ENCODE results near the gene GLRX5.
"Not testable (repeated sequence)": the region's sequence is repeated elsewhere in the genome, so short reads cannot be mapped to it uniquely, and the experiment has no call there.

GLRX5 gene

DNA sequence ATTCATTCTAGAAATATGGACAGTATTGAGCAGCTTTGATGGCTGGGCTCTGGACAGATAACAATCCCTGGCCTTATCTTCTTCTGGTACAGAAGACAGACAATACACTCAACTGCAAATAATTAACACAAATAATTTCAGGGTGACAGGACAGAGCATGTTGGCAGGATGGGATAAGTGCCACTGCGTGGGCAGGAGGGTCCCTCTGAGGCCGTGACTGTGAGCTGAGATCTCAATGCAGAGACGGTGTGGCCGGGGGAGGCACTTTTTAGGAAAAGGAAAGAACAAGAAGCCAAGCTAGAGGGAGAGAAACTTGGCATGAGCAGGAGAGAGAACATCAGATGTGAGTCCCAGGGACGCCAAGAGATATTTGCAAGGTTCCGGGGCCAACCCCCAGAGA lies 26.5 kb upstream of the GLRX5 start:
- Histone ChIP-seq H4K20me1 (ENCODE audit: low read depth, low read length) (no peaks in the 10 kb centered on the region), H3K9ac (ENCODE audit: low read length) (no peak overlapping the region), H3K27ac (ENCODE audit: low read depth, low read length) (no peak overlapping the region), H3K27me3 (ENCODE audit: low read length) (no peaks in the 10 kb centered on the region; the same call in 1 of the 2 replicates), H3K9me3 (ENCODE audit: insufficient read depth, low read length) (no peaks in the 10 kb centered on the region), H3K9me2 (replicated peaks; ENCODE audit: insufficient read depth, low read length) (no peaks in the 10 kb centered on the region), H3K4me2 (ENCODE audit: low read depth, low read length, poor library complexity, severe bottlenecking) (no peak overlapping the region), H3K4me3 (ENCODE audit: insufficient read depth, low read length, poor library complexity, severe bottlenecking) (no peak overlapping the region), H3F3A (ENCODE audit: insufficient read depth) (no peaks in the 10 kb centered on the region), H2AFZ (ENCODE audit: low read depth, low read length, severe bottlenecking) (no peak overlapping the region), H3K36me3 (ENCODE audit: low read length) (no peaks in the 10 kb centered on the region), H3K79me2 (ENCODE audit: insufficient read depth, low read length) (no peaks in the 10 kb centered on the region)
- TF ChIP-seq EZH2phosphoT487 (conservative IDR thresholded peaks at IDR 0.05; ENCODE audit: low read length), result no peak
- TF ChIP-seq CTCF (IDR thresholded peaks at IDR 0.05; ENCODE audit: insufficient read depth, low read length, poor library complexity, severe bottlenecking), result no peak

DNA sequence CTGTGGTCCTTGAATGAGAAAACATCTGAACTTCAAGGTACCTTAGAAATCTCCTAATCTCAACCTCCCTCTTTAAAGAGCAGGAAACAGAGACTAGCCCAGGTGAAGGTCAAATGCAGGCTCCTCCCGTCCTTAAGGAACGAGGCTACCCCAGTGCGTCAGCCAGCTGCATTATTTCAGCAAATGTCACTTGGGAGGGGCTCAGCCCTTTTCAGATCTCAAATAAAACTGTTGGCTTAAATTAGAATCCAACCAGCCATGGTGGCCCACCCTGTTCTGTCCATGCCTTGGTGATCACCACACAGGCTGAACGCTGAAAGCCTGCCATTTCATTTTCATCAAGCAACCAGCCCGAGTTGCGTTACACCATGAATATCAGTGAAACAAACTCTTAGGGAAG lies 25.4 kb upstream of the GLRX5 start:
- TF ChIP-seq EZH2phosphoT487 (conservative IDR thresholded peaks at IDR 0.05; ENCODE audit: low read length), result no peak
- no peak for TF ChIP-seq CTCF (IDR thresholded peaks at IDR 0.05; ENCODE audit: insufficient read depth, low read length, poor library complexity, severe bottlenecking)
- no peaks in the 10 kb centered on the region; the same call in 1 of the 2 replicates for H3K27me3 ChIP-seq (ENCODE audit: low read length)
- H4K20me1 ChIP-seq (ENCODE audit: low read depth, low read length), result no peaks in the 10 kb centered on the region
- H3K79me2 ChIP-seq (ENCODE audit: insufficient read depth, low read length), result no peaks in the 10 kb centered on the region
- no peaks in the 10 kb centered on the region for H3K36me3 ChIP-seq (ENCODE audit: low read length)
- no peak overlapping the region for H3K4me2 ChIP-seq (ENCODE audit: low read depth, low read length, poor library complexity, severe bottlenecking)
- H3K27ac ChIP-seq (ENCODE audit: low read depth, low read length), result no peak overlapping the region
- no peaks in the 10 kb centered on the region for H3F3A ChIP-seq (ENCODE audit: insufficient read depth)
- H3K9me2 ChIP-seq (replicated peaks; ENCODE audit: insufficient read depth, low read length), result no peaks in the 10 kb centered on the region
- H3K9me3 ChIP-seq (ENCODE audit: insufficient read depth, low read length), result no peaks in the 10 kb centered on the region
- H2AFZ ChIP-seq (ENCODE audit: low read depth, low read length, severe bottlenecking), result no peak overlapping the region
- no peak overlapping the region for H3K9ac ChIP-seq (ENCODE audit: low read length)
- no peak overlapping the region for H3K4me3 ChIP-seq (ENCODE audit: insufficient read depth, low read length, poor library complexity, severe bottlenecking)

- not testable (repeated sequence) for H3F3A ChIP-seq (ENCODE audit: insufficient read depth); H2AFZ ChIP-seq (ENCODE audit: low read depth, low read length, severe bottlenecking); H4K20me1 ChIP-seq (ENCODE audit: low read depth, low read length); H3K79me2 ChIP-seq (ENCODE audit: insufficient read depth, low read length); H3K9me3 ChIP-seq (ENCODE audit: insufficient read depth, low read length); H3K9me2 ChIP-seq (replicated peaks; ENCODE audit: insufficient read depth, low read length); H3K4me3 ChIP-seq (ENCODE audit: insufficient read depth, low read length, poor library complexity, severe bottlenecking); H3K4me2 ChIP-seq (ENCODE audit: low read depth, low read length, poor library complexity, severe bottlenecking); H3K27me3 ChIP-seq (ENCODE audit: low read length); H3K36me3 ChIP-seq (ENCODE audit: low read length); H3K27ac ChIP-seq (ENCODE audit: low read depth, low read length); H3K9ac ChIP-seq (ENCODE audit: low read length)
Measured at GRCh38 chr14:95510344-95510743, 24.5 kb upstream of the GLRX5 start.

- Histone ChIP-seq H3K79me2 (ENCODE audit: insufficient read depth, low read length) (no peaks in the 10 kb centered on the region), H3F3A (ENCODE audit: insufficient read depth) (no peaks in the 10 kb centered on the region), H3K27me3 (ENCODE audit: low read length) (no peaks in the 10 kb centered on the region; the same call in 1 of the 2 replicates), H3K36me3 (ENCODE audit: low read length) (no peaks in the 10 kb centered on the region), H4K20me1 (ENCODE audit: low read depth, low read length) (no peaks in the 10 kb centered on the region), H3K9me3 (ENCODE audit: insufficient read depth, low read length) (no peaks in the 10 kb centered on the region), H3K9me2 (replicated peaks; ENCODE audit: insufficient read depth, low read length) (no peaks in the 10 kb centered on the region), H3K4me2 (ENCODE audit: low read depth, low read length, poor library complexity, severe bottlenecking) (no peak overlapping the region), H3K27ac (ENCODE audit: low read depth, low read length) (no peak overlapping the region), H2AFZ (ENCODE audit: low read depth, low read length, severe bottlenecking) (no peak overlapping the region), H3K4me3 (ENCODE audit: insufficient read depth, low read length, poor library complexity, severe bottlenecking) (no peak overlapping the region), H3K9ac (ENCODE audit: low read length) (no peak overlapping the region)
- TF ChIP-seq EZH2phosphoT487 (conservative IDR thresholded peaks at IDR 0.05; ENCODE audit: low read length) (no peak), CTCF (IDR thresholded peaks at IDR 0.05; ENCODE audit: insufficient read depth, low read length, poor library complexity, severe bottlenecking) (no peak)
Measured at GRCh38 chr14:95510804-95511203, 24.0 kb upstream of the GLRX5 start.
